ENCODE measurements around the gene TRAPPC3L.
"Not testable (repeated sequence)": the region's sequence is repeated elsewhere in the genome, so short reads cannot be mapped to it uniquely, and the experiment has no call there.

Gene TRAPPC3L

DNA sequence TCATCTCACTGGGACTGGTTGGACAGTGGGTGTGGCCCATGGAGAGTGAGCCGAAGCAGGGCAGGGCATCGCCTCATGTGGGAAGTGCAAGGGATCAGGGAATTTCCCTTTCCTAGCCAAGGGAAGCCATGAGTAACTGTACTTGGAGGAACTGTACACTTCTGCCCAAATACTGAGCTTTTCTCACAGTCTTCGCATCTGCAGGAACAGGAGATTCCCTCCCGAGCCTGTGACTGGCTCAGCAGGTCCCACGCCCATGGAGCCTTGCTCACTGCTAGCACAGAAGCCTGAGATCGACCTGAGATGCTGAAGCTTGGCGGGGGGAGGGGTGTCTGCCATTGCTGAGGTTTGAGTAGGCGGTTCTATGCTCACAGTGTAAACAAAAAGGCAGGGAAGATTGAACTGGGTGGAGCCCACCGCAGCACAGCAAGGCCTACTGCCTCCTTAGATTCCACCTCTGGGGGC lies 44.5 kb downstream of the TRAPPC3L start:
- Histone ChIP-seq H3K27ac (ENCODE audit: low read length, poor library complexity, severe bottlenecking) (no peak overlapping the region), H3K9ac (ENCODE audit: low read length) (no peak overlapping the region), H3K4ac (ENCODE audit: low read depth in 1 of 2, low read length in 2 of 2) (no peak overlapping the region), H3K4me1 (ENCODE audit: control insufficient read depth, insufficient read depth, low read depth, low read length) (no peaks in the 10 kb centered on the region), H3K27me3 (ENCODE audit: control insufficient read depth in 1 of 2, insufficient read depth in 1 of 2, low read length in 2 of 2) (no peaks in the 10 kb centered on the region), H2AFZ (ENCODE audit: low read depth, low read length) (no peak overlapping the region), H4K8ac (ENCODE audit: low read length) (peak overlapping the region; percentile 4), H2BK5ac (ENCODE audit: low read depth, low read length, poor library complexity, severe bottlenecking) (no peak overlapping the region), H3K23ac (ENCODE audit: low read length in 2 of 2) (no peak overlapping the region), H3K79me1 (replicated peaks; ENCODE audit: low read length, poor library complexity, severe bottlenecking) (no peaks in the 10 kb centered on the region), H3K36me3 (ENCODE audit: control insufficient read depth in 1 of 2, insufficient read depth in 2 of 2, low read depth in 1 of 2, low read length in 2 of 2) (no peaks in the 10 kb centered on the region), H3K14ac (ENCODE audit: low read length in 2 of 2) (no peak overlapping the region), H3K18ac (ENCODE audit: low read depth in 1 of 2, low read length in 2 of 2) (no peak overlapping the region), H3K9me3 (ENCODE audit: control insufficient read depth, low read length) (no peaks in the 10 kb centered on the region), H2AK5ac (ENCODE audit: low read length, severe bottlenecking) (no peak overlapping the region), H3K4me2 (ENCODE audit: low read length, poor library complexity, severe bottlenecking) (no peak overlapping the region), H2BK120ac (ENCODE audit: low read depth, low read length) (no peak overlapping the region), H2BK12ac (ENCODE audit: low read length in 2 of 2) (no peak overlapping the region), H3K4me3 (ENCODE audit: insufficient read depth in 1 of 2, low read depth in 1 of 2, low read length in 2 of 2) (no peak overlapping the region), H4K91ac (ENCODE audit: low read length) (no peak overlapping the region), H2BK15ac (ENCODE audit: low read depth, poor library complexity, severe bottlenecking) (no peak overlapping the region)
- WGBS: 67% methylated on average over 9 of the region's 9 CpGs
- no peak for DNase-seq

DNA sequence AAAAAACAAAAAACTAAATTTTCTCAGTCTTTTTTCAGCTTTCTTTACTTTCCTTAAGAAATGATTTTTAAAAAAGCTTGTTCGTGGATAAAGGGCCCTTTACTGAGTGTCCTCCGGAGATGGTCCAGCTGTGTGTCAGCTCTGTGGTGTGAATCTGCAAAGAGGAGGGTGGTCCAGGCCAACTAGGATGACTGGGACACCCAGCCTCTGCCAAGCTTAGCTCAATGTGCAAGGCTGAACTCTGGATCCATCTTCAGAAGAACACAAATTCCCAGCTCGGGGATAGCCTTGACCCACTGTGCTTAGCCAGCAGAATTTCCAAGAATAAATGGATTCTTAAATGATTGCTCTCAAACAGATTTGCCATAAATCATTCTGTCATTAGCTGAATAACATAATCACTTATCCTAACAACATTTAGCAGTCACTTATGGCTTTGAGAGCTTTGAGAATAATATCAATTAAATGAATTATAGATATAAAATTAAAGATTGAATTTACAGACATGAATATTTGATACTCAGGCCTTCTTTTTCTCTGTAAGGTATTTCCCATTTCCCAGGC lies 48.3 kb downstream of the TRAPPC3L start:
- Histone ChIP-seq H2BK15ac (ENCODE audit: low read depth, poor library complexity, severe bottlenecking) (no peak overlapping the region), H3K4me2 (ENCODE audit: low read length, poor library complexity, severe bottlenecking) (no peak overlapping the region), H3K4ac (ENCODE audit: low read depth in 1 of 2, low read length in 2 of 2) (no peak overlapping the region), H3K27ac (ENCODE audit: low read length, poor library complexity, severe bottlenecking) (no peak overlapping the region), H3K14ac (ENCODE audit: low read length in 2 of 2) (no peak overlapping the region), H3K18ac (ENCODE audit: low read depth in 1 of 2, low read length in 2 of 2) (no peak overlapping the region), H3K9me3 (ENCODE audit: control insufficient read depth, low read length) (no peaks in the 10 kb centered on the region), H2BK12ac (ENCODE audit: low read length in 2 of 2) (no peak overlapping the region), H3K4me1 (ENCODE audit: control insufficient read depth, insufficient read depth, low read depth, low read length) (no peaks in the 10 kb centered on the region), H3K79me1 (replicated peaks; ENCODE audit: low read length, poor library complexity, severe bottlenecking) (no peaks in the 10 kb centered on the region), H2BK120ac (ENCODE audit: low read depth, low read length) (no peak overlapping the region), H3K9ac (ENCODE audit: low read length) (no peak overlapping the region), H4K8ac (ENCODE audit: low read length) (no peak overlapping the region), H3K27me3 (ENCODE audit: control insufficient read depth in 1 of 2, insufficient read depth in 1 of 2, low read length in 2 of 2) (no peaks in the 10 kb centered on the region), H2AK5ac (ENCODE audit: low read length, severe bottlenecking) (no peak overlapping the region), H3K23ac (ENCODE audit: low read length in 2 of 2) (no peak overlapping the region), H3K36me3 (ENCODE audit: control insufficient read depth in 1 of 2, insufficient read depth in 2 of 2, low read depth in 1 of 2, low read length in 2 of 2) (no peaks in the 10 kb centered on the region), H2BK5ac (ENCODE audit: low read depth, low read length, poor library complexity, severe bottlenecking) (no peak overlapping the region), H2AFZ (ENCODE audit: low read depth, low read length) (no peak overlapping the region), H4K91ac (ENCODE audit: low read length) (no peak overlapping the region), H3K4me3 (ENCODE audit: insufficient read depth in 1 of 2, low read depth in 1 of 2, low read length in 2 of 2) (no peak overlapping the region)
- 90% methylated on average over 3 of the region's 3 CpGs for WGBS
- DNase-seq: no peak

DNA sequence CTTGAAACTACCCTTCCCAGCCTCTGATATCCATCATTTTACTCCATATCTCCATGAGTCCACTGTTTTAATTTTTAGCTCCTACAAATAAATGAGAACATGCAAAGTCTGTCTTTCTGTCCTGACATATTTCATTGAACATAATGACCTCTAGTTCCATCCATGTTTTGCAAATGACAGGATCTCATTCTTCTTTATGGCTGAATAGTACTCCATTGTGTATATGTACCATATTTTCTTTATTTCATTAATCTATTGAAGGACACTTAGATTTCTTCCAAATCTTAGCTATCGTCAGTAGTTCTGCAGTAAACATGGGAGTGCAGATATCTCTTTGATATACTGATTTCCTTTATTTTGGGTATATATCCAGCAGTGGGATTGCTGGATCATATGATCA lies 50.3 kb downstream of the TRAPPC3L start:
- not testable (repeated sequence) for H3K36me3 ChIP-seq (ENCODE audit: control insufficient read depth in 1 of 2, insufficient read depth in 2 of 2, low read depth in 1 of 2, low read length in 2 of 2); H3K4me3 ChIP-seq (ENCODE audit: insufficient read depth in 1 of 2, low read depth in 1 of 2, low read length in 2 of 2); H2BK120ac ChIP-seq (ENCODE audit: low read depth, low read length); H3K4me1 ChIP-seq (ENCODE audit: control insufficient read depth, insufficient read depth, low read depth, low read length); H2BK12ac ChIP-seq (ENCODE audit: low read length in 2 of 2); H2BK5ac ChIP-seq (ENCODE audit: low read depth, low read length, poor library complexity, severe bottlenecking); H3K4me2 ChIP-seq (ENCODE audit: low read length, poor library complexity, severe bottlenecking); H3K4ac ChIP-seq (ENCODE audit: low read depth in 1 of 2, low read length in 2 of 2); H4K91ac ChIP-seq (ENCODE audit: low read length); H3K27me3 ChIP-seq (ENCODE audit: control insufficient read depth in 1 of 2, insufficient read depth in 1 of 2, low read length in 2 of 2); H4K8ac ChIP-seq (ENCODE audit: low read length); H3K27ac ChIP-seq (ENCODE audit: low read length, poor library complexity, severe bottlenecking); H3K14ac ChIP-seq (ENCODE audit: low read length in 2 of 2); H3K23ac ChIP-seq (ENCODE audit: low read length in 2 of 2); H3K79me1 ChIP-seq (replicated peaks; ENCODE audit: low read length, poor library complexity, severe bottlenecking); H2AK5ac ChIP-seq (ENCODE audit: low read length, severe bottlenecking); H2AFZ ChIP-seq (ENCODE audit: low read depth, low read length); H3K9ac ChIP-seq (ENCODE audit: low read length); H3K18ac ChIP-seq (ENCODE audit: low read depth in 1 of 2, low read length in 2 of 2); H3K9me3 ChIP-seq (ENCODE audit: control insufficient read depth, low read length); DNase-seq; H2BK15ac ChIP-seq (ENCODE audit: low read depth, poor library complexity, severe bottlenecking)
- WGBS: no CpG with 5 or more reads among the region's 1 CpG

DNA sequence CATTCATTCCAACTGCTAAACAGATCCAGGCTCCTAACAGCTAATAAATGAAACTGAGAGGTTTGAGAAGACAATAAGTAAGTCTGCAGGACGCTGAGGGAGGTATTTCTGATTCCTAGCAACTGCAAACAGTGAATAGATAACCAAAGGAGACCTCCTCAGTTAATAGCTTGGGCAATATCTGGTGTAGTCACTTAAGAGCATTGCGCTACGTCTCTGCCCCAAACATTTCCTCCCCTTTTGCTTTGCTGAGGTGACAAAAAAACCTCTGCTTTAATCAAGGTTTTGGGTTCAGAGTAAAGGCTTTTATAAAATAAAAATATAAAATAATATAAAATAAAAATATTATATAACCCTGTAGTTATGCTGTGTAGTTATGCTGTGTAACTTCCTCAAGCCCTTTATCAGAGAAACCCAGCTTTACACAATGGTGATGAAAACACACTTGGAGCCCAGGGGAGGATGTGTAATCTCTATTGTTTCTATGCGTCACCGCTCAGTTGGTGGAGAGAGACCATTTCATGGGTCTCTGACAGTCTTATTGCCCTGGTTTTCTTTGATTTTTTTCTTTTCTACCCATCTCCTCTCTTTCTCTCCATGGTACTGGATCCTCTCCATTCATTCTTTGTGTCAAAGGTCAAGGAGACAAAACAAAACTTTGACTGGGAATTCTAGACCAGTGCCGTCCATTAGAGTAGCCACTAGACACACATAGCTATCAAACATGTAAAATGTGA lies 53.0 kb downstream of the TRAPPC3L start:
- no peak overlapping the region for H2AFZ ChIP-seq (ENCODE audit: low read depth, low read length)
- no peaks in the 10 kb centered on the region for H3K27me3 ChIP-seq (ENCODE audit: control insufficient read depth in 1 of 2, insufficient read depth in 1 of 2, low read length in 2 of 2)
- H2AK5ac ChIP-seq (ENCODE audit: low read length, severe bottlenecking): no peak overlapping the region
- DNase-seq: no peak
- H3K18ac ChIP-seq (ENCODE audit: low read depth in 1 of 2, low read length in 2 of 2): no peak overlapping the region
- H4K91ac ChIP-seq (ENCODE audit: low read length): no peak overlapping the region
- no peak overlapping the region for H2BK5ac ChIP-seq (ENCODE audit: low read depth, low read length, poor library complexity, severe bottlenecking)
- no peak overlapping the region for H2BK15ac ChIP-seq (ENCODE audit: low read depth, poor library complexity, severe bottlenecking)
- no peaks in the 10 kb centered on the region for H3K79me1 ChIP-seq (replicated peaks; ENCODE audit: low read length, poor library complexity, severe bottlenecking)
- no peak overlapping the region for H3K4ac ChIP-seq (ENCODE audit: low read depth in 1 of 2, low read length in 2 of 2)
- H3K9ac ChIP-seq (ENCODE audit: low read length): no peak overlapping the region
- no peak overlapping the region for H3K4me2 ChIP-seq (ENCODE audit: low read length, poor library complexity, severe bottlenecking)
- no peak overlapping the region for H2BK12ac ChIP-seq (ENCODE audit: low read length in 2 of 2)
- no peak overlapping the region for H3K14ac ChIP-seq (ENCODE audit: low read length in 2 of 2)
- no peaks in the 10 kb centered on the region for H3K4me1 ChIP-seq (ENCODE audit: control insufficient read depth, insufficient read depth, low read depth, low read length)
- no peak overlapping the region for H2BK120ac ChIP-seq (ENCODE audit: low read depth, low read length)
- no peaks in the 10 kb centered on the region for H3K36me3 ChIP-seq (ENCODE audit: control insufficient read depth in 1 of 2, insufficient read depth in 2 of 2, low read depth in 1 of 2, low read length in 2 of 2)
- no peaks in the 10 kb centered on the region for H3K9me3 ChIP-seq (ENCODE audit: control insufficient read depth, low read length)
- no peak overlapping the region for H3K23ac ChIP-seq (ENCODE audit: low read length in 2 of 2)
- no peak overlapping the region for H4K8ac ChIP-seq (ENCODE audit: low read length)
- WGBS: 79% methylated on average over 3 of the region's 6 CpGs
- H3K27ac ChIP-seq (ENCODE audit: low read length, poor library complexity, severe bottlenecking): no peak overlapping the region
- H3K4me3 ChIP-seq (ENCODE audit: insufficient read depth in 1 of 2, low read depth in 1 of 2, low read length in 2 of 2): no peak overlapping the region
